CD8-positive, alpha-beta memory T cell (primary cell): Measurements from ENCODE around the gene EMILIN2. TPM values are rescaled to one million over a fixed set of nuclear protein-coding genes. Genes with fewer than 3 reads are reported as not detected.

Source experiments
- CTCF ChIA-PET: fragments of 350-600 bp; sonication (Branson Sonifier 250); formaldehyde crosslinking; loops from one replicate; lab custom pipeline; 2021; ENCODE audit warnings: antibody characterized with exemption; lab: Charles Lee
- POLR2A ChIA-PET: fragments of 350-600 bp; sonication (Branson Sonifier 250); formaldehyde crosslinking; loops from one replicate; lab custom pipeline; 2021; ENCODE audit warnings: antibody characterized with exemption; lab: Charles Lee
- DNase-seq, 5 donors: peaks; one replicate each; pipeline versions ENCODE4 v3.0.0 to v3.0.0-alpha.2; 2020 to 2022; ENCODE audit warnings: mixed read lengths in 1 of 5
- H3K27ac ChIP-seq: one replicate; pipeline ENCODE4 v1.7.0; 2013; ENCODE audit warnings: low read depth, mild to moderate bottlenecking, low read length, moderate library complexity
- H3K27me3 ChIP-seq: 2 replicates; pipeline ENCODE4 v1.7.0; 2013; ENCODE audit warnings: low read length, mild to moderate bottlenecking; ENCODE audit not compliant: insufficient read depth, poor library complexity, severe bottlenecking
- H3K36me3 ChIP-seq: 2 replicates; pipeline ENCODE4 v1.7.0; 2013; ENCODE audit warnings: mild to moderate bottlenecking, low read length, moderate library complexity; ENCODE audit not compliant: insufficient read depth
- H3K4me1 ChIP-seq: 2 replicates; pipeline ENCODE4 v1.7.0; 2013; ENCODE audit warnings: mild to moderate bottlenecking, low read length, moderate library complexity; ENCODE audit not compliant: insufficient read depth
- H3K4me3 ChIP-seq: 2 replicates; pipeline ENCODE4 v1.7.0; 2013; ENCODE audit warnings: mild to moderate bottlenecking, low read length
- H3K9me3 ChIP-seq: 2 replicates; pipeline ENCODE4 v1.7.0; 2013; ENCODE audit warnings: mild to moderate bottlenecking, low read length
- H3K27ac Mint-ChIP-seq, 8 donors: one replicate each; pipeline ENCODE4 v1.8.0; 2020 to 2021; ENCODE audit warnings: mixed read lengths in 8 of 8, mild to moderate bottlenecking in 6 of 8, inconsistent platforms in 3 of 8, moderate library complexity in 3 of 8
- H3K27me3 Mint-ChIP-seq, 2 donors: one replicate each; pipeline ENCODE4 v1.8.0; 2020 to 2021; ENCODE audit warnings: mixed read lengths in 2 of 2, mild to moderate bottlenecking in 1 of 2, moderate library complexity in 1 of 2
- H3K36me3 Mint-ChIP-seq, 3 donors: one replicate each; pipeline ENCODE4 v1.8.0; 2020 to 2021; ENCODE audit warnings: mixed read lengths in 3 of 3, inconsistent platforms in 1 of 3, mild to moderate bottlenecking in 1 of 3
- H3K4me1 Mint-ChIP-seq, 3 donors: one replicate each; pipeline ENCODE4 v1.8.0; 2020 to 2021; ENCODE audit warnings: mixed read lengths in 3 of 3, inconsistent platforms in 1 of 3, mild to moderate bottlenecking in 1 of 3
- H3K4me3 Mint-ChIP-seq, 7 donors: one replicate each; pipeline ENCODE4 v1.8.0; 2020 to 2021; ENCODE audit warnings: mixed read lengths in 7 of 7, mild to moderate bottlenecking in 6 of 7, moderate library complexity in 4 of 7, inconsistent platforms in 2 of 7
- H3K9me3 Mint-ChIP-seq, 5 donors: one replicate each; pipeline ENCODE4 v1.8.0; 2020 to 2022; ENCODE audit warnings: mixed read lengths in 5 of 5, mild to moderate bottlenecking in 3 of 5, moderate library complexity in 2 of 5, inconsistent platforms in 1 of 5
- polyA plus RNA-seq: library from polyadenylated mRNA; unstranded; fragments of 300-500 nt; fragmentation: Illumina TruSeq; gene quantifications from one replicate; pipeline ENCODE4 v1.2.3, GENCODE V29; 2021
- total RNA-seq, 2 experiments: library from RNA; stranded (reverse); gene quantifications; one replicate each; pipeline ENCODE4 v1.2.3, GENCODE V29; 2021

EMILIN2 gene
- total and polyA plus RNA-seq, 3 experiments from 2014 or later, result 4.5 to 27.8 (median 22.7) TPM

GRCh38 chr18:2814928-2815327 is 31.9 kb upstream of the EMILIN2 start:
- Histone ChIP-seq H3K27me3 (no peaks in the 10 kb centered on the region), H3K9me3 (no peaks in the 10 kb centered on the region), H3K4me3 (no peak overlapping the region), H3K4me1 (no peaks in the 10 kb centered on the region), H3K27ac (no peak overlapping the region), H3K36me3 (no peaks in the 10 kb centered on the region)
- DNase-seq, result no peak
- H3K9me3 Mint-ChIP-seq, result peaks cover 31 to 41% (median 38%) of the 10 kb centered on the region in 5 donors
- H3K27ac Mint-ChIP-seq, result no peak overlapping the region
- H3K27me3 Mint-ChIP-seq, result no peaks in the 10 kb centered on the region
- H3K4me1 Mint-ChIP-seq, result no peaks in the 10 kb centered on the region
- ChIA-PET CTCF (no interaction called here), POLR2A (no interaction called here)
- H3K4me3 Mint-ChIP-seq, result no peak overlapping the region
- peaks cover 0 to 41% (median 1%) of the 10 kb centered on the region in 3 donors for H3K36me3 Mint-ChIP-seq

DNA sequence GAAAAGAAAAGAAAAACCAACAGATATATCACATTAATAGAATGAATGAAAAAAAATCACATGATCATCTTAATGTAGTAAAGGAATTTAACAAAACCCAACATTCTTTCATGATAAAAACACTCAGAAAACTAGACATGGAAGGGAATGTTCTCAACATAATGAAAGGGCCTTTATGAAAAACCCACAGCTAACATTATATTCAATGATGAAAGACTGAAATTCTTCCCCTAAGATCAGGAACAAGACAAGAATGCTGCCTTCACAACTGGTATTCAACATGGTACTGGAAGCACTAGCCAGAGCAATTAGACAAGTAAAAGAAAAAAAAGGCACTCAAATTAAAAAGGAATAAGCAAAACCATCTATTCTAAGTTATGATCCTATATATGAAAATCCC is 28.5 kb upstream of the EMILIN2 start:
- Mint-ChIP-seq H3K27me3 (no peaks in the 10 kb centered on the region), H3K4me1 (no peaks in the 10 kb centered on the region), H3K27ac (no peak overlapping the region), H3K36me3 (peaks cover 0 to 14% (median 1%) of the 10 kb centered on the region in 3 donors), H3K4me3 (no peak overlapping the region), H3K9me3 (peaks cover 10 to 19% (median 16%) of the 10 kb centered on the region in 5 donors)
- CTCF ChIA-PET, result no interaction called here
- Histone ChIP-seq H3K27me3 (no peaks in the 10 kb centered on the region), H3K4me1 (no peaks in the 10 kb centered on the region), H3K27ac (no peak overlapping the region), H3K4me3 (no peak overlapping the region), H3K36me3 (no peaks in the 10 kb centered on the region), H3K9me3 (no peaks in the 10 kb centered on the region)
- POLR2A ChIA-PET, result no interaction called here
- no peak for DNase-seq

- Mint-ChIP-seq H3K4me1 (no peaks in the 10 kb centered on the region), H3K4me3 (no peak overlapping the region), H3K9me3 (peaks cover 0 to 4% (median 0%) of the 10 kb centered on the region in 5 donors), H3K27me3 (no peaks in the 10 kb centered on the region), H3K36me3 (peaks cover 0 to 4% (median 0%) of the 10 kb centered on the region in 3 donors), H3K27ac (no peak overlapping the region)
- no peak for DNase-seq
- H3K36me3 ChIP-seq, result no peaks in the 10 kb centered on the region
- H3K4me3 ChIP-seq, result no peak overlapping the region
- no peaks in the 10 kb centered on the region for H3K27me3 ChIP-seq
- H3K27ac ChIP-seq, result no peak overlapping the region
- H3K4me1 ChIP-seq, result no peaks in the 10 kb centered on the region
- CTCF ChIA-PET, result no interaction called here
- POLR2A ChIA-PET, result no interaction called here
- no peaks in the 10 kb centered on the region for H3K9me3 ChIP-seq
Measured at GRCh38 chr18:2821695-2822094, 25.1 kb upstream of the EMILIN2 start.

- no peaks in the 10 kb centered on the region for H3K9me3 ChIP-seq
- no peaks in the 10 kb centered on the region for H3K4me1 ChIP-seq
- ChIA-PET CTCF (no interaction called here), POLR2A (no interaction called here)
- Mint-ChIP-seq H3K9me3 (peaks cover 0 to 2% (median 0%) of the 10 kb centered on the region in 5 donors), H3K4me1 (no peaks in the 10 kb centered on the region), H3K4me3 (no peak overlapping the region), H3K27me3 (no peaks in the 10 kb centered on the region), H3K27ac (peak overlapping the region in 1 of 8 donors; percentile 17), H3K36me3 (peaks cover 0 to 4% (median 0%) of the 10 kb centered on the region in 3 donors)
- DNase-seq, result no peak
- no peak overlapping the region for H3K4me3 ChIP-seq
- H3K36me3 ChIP-seq, result no peaks in the 10 kb centered on the region
- no peak overlapping the region for H3K27ac ChIP-seq
- no peaks in the 10 kb centered on the region for H3K27me3 ChIP-seq
Measured at GRCh38 chr18:2822213-2822921, 24.4 kb upstream of the EMILIN2 start.

DNA sequence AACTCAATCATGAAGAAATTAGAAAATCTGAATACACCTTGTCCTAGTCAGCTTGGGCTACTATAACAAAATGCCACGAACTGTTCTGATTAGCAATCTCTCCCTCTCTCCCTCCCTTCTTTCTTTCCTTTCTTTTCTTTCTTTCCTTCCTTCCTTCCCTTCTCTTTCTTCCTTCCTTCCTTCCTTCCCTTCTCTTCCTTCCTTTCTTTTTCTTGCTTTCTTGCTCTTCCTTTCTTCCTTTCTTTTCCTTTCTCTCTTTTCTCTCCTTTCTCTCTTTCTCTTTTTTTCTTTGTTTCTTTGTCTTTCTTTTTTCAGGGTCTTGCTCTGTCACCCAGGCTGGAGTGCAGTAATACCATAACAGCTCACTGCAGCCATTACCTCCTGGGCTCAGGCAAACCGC is 23.6 kb upstream of the EMILIN2 start:
- no peak for DNase-seq
- Mint-ChIP-seq H3K4me1 (no peaks in the 10 kb centered on the region), H3K9me3 (peaks cover 0 to 2% (median 0%) of the 10 kb centered on the region in 5 donors), H3K27me3 (no peaks in the 10 kb centered on the region), H3K27ac (peak overlapping the region in 1 of 8 donors; percentile 91), H3K36me3 (peaks cover 0 to 4% (median 0%) of the 10 kb centered on the region in 3 donors), H3K4me3 (no peak overlapping the region)
- Histone ChIP-seq H3K27me3 (no peaks in the 10 kb centered on the region), H3K9me3 (no peaks in the 10 kb centered on the region), H3K4me3 (no peak overlapping the region), H3K4me1 (no peaks in the 10 kb centered on the region), H3K36me3 (no peaks in the 10 kb centered on the region), H3K27ac (no peak overlapping the region)
- ChIA-PET POLR2A (no interaction called here), CTCF (no interaction called here)

GRCh38 chr18:2823966-2824365 is 22.8 kb upstream of the EMILIN2 start:
- Histone ChIP-seq H3K27ac (no peak overlapping the region), H3K9me3 (no peaks in the 10 kb centered on the region), H3K4me3 (no peak overlapping the region), H3K36me3 (no peaks in the 10 kb centered on the region), H3K27me3 (no peaks in the 10 kb centered on the region), H3K4me1 (no peaks in the 10 kb centered on the region)
- Mint-ChIP-seq H3K9me3 (no peaks in the 10 kb centered on the region), H3K27ac (no peak overlapping the region), H3K4me1 (no peaks in the 10 kb centered on the region), H3K36me3 (peaks cover 0 to under 1% (median 0%) of the 10 kb centered on the region in 3 donors), H3K27me3 (no peaks in the 10 kb centered on the region), H3K4me3 (no peak overlapping the region)
- ChIA-PET CTCF (no interaction called here), POLR2A (no interaction called here)
- DNase-seq, result no peak

DNA sequence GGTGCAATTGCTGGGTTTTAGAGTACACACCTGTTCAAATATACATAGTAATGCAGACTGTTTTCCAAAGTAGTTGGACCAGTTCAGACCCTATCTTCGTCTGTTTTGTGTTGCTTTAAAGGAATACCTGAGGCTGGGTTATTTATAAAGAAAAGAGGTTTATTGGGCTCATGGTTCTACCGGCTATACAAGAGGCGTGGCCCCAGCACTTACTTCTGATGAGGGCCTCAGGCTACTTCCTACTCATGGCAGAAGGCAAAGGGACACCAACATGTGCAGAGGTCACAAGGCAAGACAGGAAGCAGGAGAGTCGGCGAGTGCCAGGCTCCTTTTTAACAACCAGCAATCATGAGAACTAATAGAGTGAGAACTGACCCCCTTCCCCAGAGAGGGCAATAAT is 21.9 kb upstream of the EMILIN2 start:
- no peaks in the 10 kb centered on the region for H3K36me3 ChIP-seq
- Mint-ChIP-seq H3K36me3 (no peaks in the 10 kb centered on the region), H3K4me3 (no peak overlapping the region), H3K27ac (no peak overlapping the region), H3K9me3 (no peaks in the 10 kb centered on the region), H3K27me3 (no peaks in the 10 kb centered on the region), H3K4me1 (no peaks in the 10 kb centered on the region)
- no peak overlapping the region for H3K27ac ChIP-seq
- no peak for DNase-seq
- ChIA-PET CTCF (no interaction called here), POLR2A (no interaction called here)
- H3K27me3 ChIP-seq, result no peaks in the 10 kb centered on the region
- no peak overlapping the region for H3K4me3 ChIP-seq
- no peaks in the 10 kb centered on the region for H3K9me3 ChIP-seq
- no peaks in the 10 kb centered on the region for H3K4me1 ChIP-seq

DNA sequence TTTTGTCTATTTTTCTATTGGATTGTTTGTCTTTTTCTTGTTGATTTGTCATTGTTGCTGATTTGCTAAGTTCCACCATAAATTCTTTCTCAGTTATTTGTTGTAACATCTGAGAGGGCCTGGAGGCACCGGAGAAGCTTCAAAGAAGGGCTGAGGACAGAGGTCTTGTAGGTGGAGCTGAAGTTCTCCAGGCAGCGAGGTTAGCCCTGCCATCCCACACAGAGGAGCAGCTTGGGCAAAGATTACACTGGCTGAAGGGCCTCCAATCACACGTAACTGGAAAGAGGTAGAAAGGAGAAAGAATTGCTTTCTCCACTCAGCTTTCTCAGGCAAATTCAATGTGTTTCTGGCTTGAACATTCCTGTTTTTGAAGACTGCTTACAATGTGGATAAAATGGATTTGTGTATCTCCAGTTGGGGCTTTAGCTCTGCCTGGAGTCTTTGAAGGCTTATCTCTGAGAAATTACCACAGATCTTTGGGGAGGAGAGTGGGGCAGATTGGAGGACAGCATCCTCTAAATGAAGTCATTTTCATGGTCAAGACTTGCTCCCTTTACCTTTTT is 21.1 kb upstream of the EMILIN2 start:
- Mint-ChIP-seq H3K27ac (peak overlapping the region in 1 of 8 donors; percentile 76), H3K4me3 (no peak overlapping the region), H3K27me3 (no peaks in the 10 kb centered on the region), H3K36me3 (no peaks in the 10 kb centered on the region), H3K9me3 (no peaks in the 10 kb centered on the region), H3K4me1 (no peaks in the 10 kb centered on the region)
- POLR2A ChIA-PET, result no interaction called here
- H3K4me1 ChIP-seq, result no peaks in the 10 kb centered on the region
- no peaks in the 10 kb centered on the region for H3K27me3 ChIP-seq
- no peak overlapping the region for H3K27ac ChIP-seq
- no peaks in the 10 kb centered on the region for H3K36me3 ChIP-seq
- H3K9me3 ChIP-seq, result no peaks in the 10 kb centered on the region
- CTCF ChIA-PET, result no interaction called here
- no peak overlapping the region for H3K4me3 ChIP-seq
- no peak for DNase-seq
